H1 (cell line): Measurements from ENCODE around the gene RPS6KL1. TPM values are rescaled to one million over a fixed set of nuclear protein-coding genes. Genes with fewer than 3 reads are reported as not detected.

ENCODE experiments used
- CTCF ChIA-PET: fragments of 300-600 bp; sonication (Branson Sonifier 250); formaldehyde crosslinking; loops from one replicate; lab custom pipeline; 2021; ENCODE audit not compliant: partially characterized antibody; lab: Charles Lee
- POLR2A ChIA-PET: fragments of 300-600 bp; sonication (Branson Sonifier 250); formaldehyde crosslinking; loops from one replicate; lab custom pipeline; 2021; ENCODE audit warnings: inconsistent platforms; ENCODE audit not compliant: partially characterized antibody; lab: Charles Lee
- DNase-seq, 2 experiments: peaks; one replicate each; pipeline versions ENCODE4 v3.0.0 to v3.0.0-alpha.2; 2010 to 2022; ENCODE audit warnings: low spot score in 2 of 2, low read depth in 1 of 2, mixed read lengths in 1 of 2
- FAIRE-seq: peaks from 2 replicates; lab custom pipeline; 2011; peaks lifted over from hg19 to GRCh38; lab: Jason Lieb, UNC
- H2AFZ ChIP-seq: 2 replicates; pipeline ENCODE4 v1.8.1; 2012; ENCODE audit warnings: low read length, inconsistent platforms
- H2AK5ac ChIP-seq: 2 replicates; pipeline ENCODE4 v1.6.1; 2013; ENCODE audit warnings: low read depth, low read length
- H2BK120ac ChIP-seq: replicated peaks from 2 replicates; pipeline ENCODE3; 2013; ENCODE audit warnings: low read depth, low read length, inconsistent platforms
- H2BK12ac ChIP-seq: 2 replicates; pipeline ENCODE4 v1.6.1; 2013; ENCODE audit warnings: low read depth, low read length
- H2BK15ac ChIP-seq: 2 replicates; pipeline ENCODE4 v1.6.1; 2013; ENCODE audit warnings: low read length
- H2BK20ac ChIP-seq: 2 replicates; pipeline ENCODE4 v1.6.1; 2013; ENCODE audit warnings: low read length
- H2BK5ac ChIP-seq: 2 replicates; pipeline ENCODE4 v1.6.1; 2013; ENCODE audit warnings: low read depth, low read length
- H3K14ac ChIP-seq: 2 replicates; pipeline ENCODE4 v1.6.1; 2013; ENCODE audit warnings: inconsistent platforms; ENCODE audit not compliant: insufficient read length
- H3K18ac ChIP-seq: 2 replicates; pipeline ENCODE4 v1.6.1; 2013; ENCODE audit warnings: low read length; ENCODE audit errors: extremely low read depth
- H3K23ac ChIP-seq: 2 replicates; pipeline ENCODE4 v1.6.1; 2013; ENCODE audit warnings: inconsistent platforms; ENCODE audit not compliant: insufficient read length
- H3K23me2 ChIP-seq: 2 replicates; pipeline ENCODE4 v1.6.1; 2013; ENCODE audit warnings: low read depth, low read length
- H3K27ac ChIP-seq: 2 replicates; pipeline ENCODE4 v1.6.1; 2011; ENCODE audit warnings: low read depth, low read length, inconsistent platforms
- H3K27me3 ChIP-seq, 4 experiments: replicated peaks in 1 of 4; 1 replicate in 1 of 4; 2 replicates in 3 of 4; pipeline versions ENCODE4 v1.6.1 to v1.8.1; 2011 to 2013; ENCODE audit warnings: low read length in 3 of 4, mild to moderate bottlenecking in 3 of 4, inconsistent platforms in 2 of 4, mixed read lengths in 2 of 4, moderate library complexity in 1 of 4; ENCODE audit not compliant: control insufficient read depth in 3 of 4, insufficient read depth in 3 of 4; ENCODE audit errors: extremely low read depth in 1 of 4
- H3K36me3 ChIP-seq, 4 experiments: 2 replicates each; pipeline versions ENCODE4 v1.6.1 to v1.8.1; 2011 to 2013; ENCODE audit warnings: mild to moderate bottlenecking in 4 of 4, low read length in 3 of 4, moderate library complexity in 2 of 4, control low read depth in 1 of 4, inconsistent platforms in 1 of 4; ENCODE audit not compliant: insufficient read depth in 4 of 4, control insufficient read depth in 2 of 4
- H3K4ac ChIP-seq: replicated peaks from 2 replicates; pipeline ENCODE3; 2013; ENCODE audit warnings: low read length, low read depth, mixed read lengths, inconsistent platforms; ENCODE audit not compliant: insufficient read length
- H3K4me1 ChIP-seq, 4 experiments: replicated peaks in 1 of 4; 1 replicate in 1 of 4; 2 replicates in 3 of 4; pipeline versions ENCODE4 v1.6.1 to v1.8.1; 2011 to 2013; ENCODE audit warnings: low read length in 3 of 4, inconsistent platforms in 2 of 4, mixed read lengths in 1 of 4; ENCODE audit not compliant: insufficient read depth in 4 of 4, control insufficient read depth in 3 of 4
- H3K4me2 ChIP-seq, 2 experiments: 2 replicates each; pipeline versions ENCODE4 v1.6.1 to v1.8.1; 2011 to 2013; ENCODE audit warnings: low read depth in 2 of 2, low read length in 2 of 2, control low read depth in 1 of 2, inconsistent platforms in 1 of 2, mild to moderate bottlenecking in 1 of 2; ENCODE audit not compliant: insufficient read depth in 1 of 2
- H3K4me3 ChIP-seq, 4 experiments: fragments of 200-600, 300-600 bp in 1 of 4; sonication (generic), shearing (Covaris generic), sonication (Bioruptor Twin) in 1 of 4; 2 replicates each; pipeline versions ENCODE4 v1.5.1 to v1.8.1; 2011 to 2016; ENCODE audit warnings: low read length in 4 of 4, low read depth in 3 of 4, control low read depth in 2 of 4, inconsistent platforms in 2 of 4, mild to moderate bottlenecking in 2 of 4, mixed read lengths in 1 of 4, moderate library complexity in 1 of 4; ENCODE audit not compliant: insufficient read depth in 2 of 4; ENCODE audit errors: extremely low read depth in 1 of 4
- H3K56ac ChIP-seq: replicated peaks from 2 replicates; pipeline ENCODE3; 2013; ENCODE audit warnings: low read depth, mild to moderate bottlenecking, mixed read lengths, low read length, inconsistent platforms; ENCODE audit not compliant: insufficient read length
- H3K79me1 ChIP-seq: 2 replicates; pipeline ENCODE4 v1.6.1; 2013; ENCODE audit warnings: low read depth, low read length, control low read depth
- H3K79me2 ChIP-seq, 2 experiments: 2 replicates each; pipeline versions ENCODE4 v1.6.1 to v1.8.1; 2012 to 2013; ENCODE audit warnings: low read length in 2 of 2, mild to moderate bottlenecking in 2 of 2, inconsistent platforms in 1 of 2; ENCODE audit not compliant: insufficient read depth in 2 of 2, control insufficient read depth in 1 of 2
- H3K9ac ChIP-seq, 4 experiments: replicated peaks in 1 of 4; 1 replicate in 1 of 4; 2 replicates in 3 of 4; pipeline versions ENCODE4 v1.6.1 to v1.8.1; 2011 to 2013; ENCODE audit warnings: low read depth in 3 of 4, low read length in 3 of 4, control low read depth in 2 of 4, mild to moderate bottlenecking in 2 of 4, moderate library complexity in 2 of 4, inconsistent platforms in 1 of 4; ENCODE audit errors: extremely low read depth in 1 of 4
- H3K9me3 ChIP-seq, 2 experiments: 2 replicates each; pipeline versions ENCODE4 v1.6.1 to v1.8.1; 2012 to 2013; ENCODE audit warnings: mild to moderate bottlenecking in 2 of 2, moderate library complexity in 2 of 2, control low read depth in 1 of 2, inconsistent platforms in 1 of 2, low read depth in 1 of 2, low read length in 1 of 2, mixed read lengths in 1 of 2; ENCODE audit not compliant: insufficient read depth in 2 of 2
- H4K20me1 ChIP-seq, 2 experiments: replicated peaks in 1 of 2; 2 replicates each; pipeline versions ENCODE3 to v1.8.1; 2011 to 2013; ENCODE audit warnings: inconsistent platforms in 2 of 2, low read length in 2 of 2, mild to moderate bottlenecking in 1 of 2; ENCODE audit not compliant: insufficient read depth in 2 of 2, control insufficient read depth in 1 of 2
- H4K5ac ChIP-seq: 2 replicates; pipeline ENCODE4 v1.6.1; 2013; ENCODE audit warnings: low read length, low read depth, mixed read lengths, inconsistent platforms; ENCODE audit not compliant: insufficient read length
- H4K8ac ChIP-seq: 2 replicates; pipeline ENCODE4 v1.8.0; 2013; ENCODE audit warnings: mild to moderate bottlenecking, moderate library complexity, low read length, inconsistent platforms; ENCODE audit not compliant: insufficient read depth; ENCODE audit errors: extremely low read depth
- H4K91ac ChIP-seq: replicated peaks from 2 replicates; pipeline ENCODE3; 2013; ENCODE audit warnings: low read length, mixed read lengths, inconsistent platforms; ENCODE audit not compliant: insufficient read length
- ATF2 ChIP-seq: IDR thresholded peaks from 2 replicates; pipeline ENCODE4 v1.6.1; 2012; ENCODE audit warnings: low read length, inconsistent platforms
- CHD1 ChIP-seq: IDR thresholded peaks from 2 replicates; pipeline ENCODE4 v1.6.1; 2012; ENCODE audit warnings: low read depth, low read length, improper control_type of control experiment
- CREB1 ChIP-seq: IDR thresholded peaks from 2 replicates; pipeline ENCODE4 v1.6.1; 2012; ENCODE audit warnings: inconsistent platforms
- KDM4A ChIP-seq: IDR thresholded peaks from one replicate; pipeline ENCODE4 v1.7.1; 2012; ENCODE audit warnings: low read depth, mild to moderate bottlenecking, moderate library complexity, low read length, inconsistent platforms; ENCODE audit not compliant: severe bottlenecking
- NRF1 ChIP-seq: IDR thresholded peaks from 2 replicates; pipeline ENCODE4 v1.6.1; 2011; ENCODE audit warnings: mild to moderate bottlenecking, low read depth, low read length, improper control_type of control experiment
- RNF2 ChIP-seq: fragments of 200-900, 300-1000 bp; sonication (generic); IDR thresholded peaks from 2 replicates; pipeline ENCODE4 v1.7.1; 2016; ENCODE audit warnings: borderline replicate concordance, low read depth, mild to moderate bottlenecking, antibody characterized with exemption, low read length; ENCODE audit not compliant: poor library complexity, severe bottlenecking; ENCODE audit errors: missing control alignments
- SIX5 ChIP-seq: IDR thresholded peaks from 2 replicates; pipeline ENCODE4 v1.6.1; 2011; ENCODE audit warnings: mild to moderate bottlenecking, low read depth, low read length
- SP2 ChIP-seq: IDR thresholded peaks from 2 replicates; pipeline ENCODE4 v1.6.1; 2012; ENCODE audit warnings: mild to moderate bottlenecking, low read length, inconsistent platforms
- TEAD4 ChIP-seq: IDR thresholded peaks from 2 replicates; pipeline ENCODE4 v1.6.1; 2012; ENCODE audit warnings: low read depth, low read length, inconsistent platforms, mixed read lengths
- ZNF274 ChIP-seq: IDR thresholded peaks from 2 replicates; pipeline ENCODE4 v1.7.0; 2012; ENCODE audit warnings: low read length, borderline replicate concordance; ENCODE audit errors: extremely low read depth
- WGBS, 2 experiments: shearing (Covaris generic) in 1 of 2; methylation state at CpG; one replicate each; pipeline versions ENCODE4 v1.1.6 to v1.1.7; 2013 to 2015; ENCODE audit warnings: low lambda C conversion rate in 2 of 2, mixed read lengths in 2 of 2, inconsistent platforms in 1 of 2, low coverage in 1 of 2, missing lambda C conversion rate in 1 of 2; ENCODE audit not compliant: insufficient replicate concordance in 2 of 2, insufficient coverage in 1 of 2, insufficient read length in 1 of 2; ENCODE audit errors: extremely low coverage in 1 of 2, missing lambda C conversion rate in 1 of 2; 5-methylcytosine and 5-hydroxymethylcytosine counted together
- polyA plus RNA-seq, 7 experiments: library from polyadenylated mRNA; depleted of rRNA in 3 of 7; stranded (reverse) in 5 of 7; unstranded in 2 of 7; fragments of >200 nt in 5 of 7; fragments of 200-250 nt in 2 of 7; gene quantifications; 1 replicate in 5 of 7; 2 replicates in 1 of 7; 4 replicates in 1 of 7; pipeline versions ENCODE4 v1.2.1 to v1.2.3, GENCODE V29; 2011 to 2013; ENCODE audit warnings: missing spikeins in 2 of 7, mixed read lengths in 2 of 7
- total RNA-seq: library from RNA; stranded (reverse); fragmentation: NEBNext Ultra II Directional; extraction: Animal tissue kit (Norgen Biotek cat#: 25700); gene quantifications from 2 replicates; pipeline ENCODE4 v1.2.1, GENCODE V29; 2021
- TF ChIP-seq, protein P1 (sequence below): IDR thresholded peaks from 2 replicates; pipeline ENCODE4 v1.6.1; 2011; ENCODE audit warnings: low read depth, mild to moderate bottlenecking, low read length; ENCODE audit not compliant: insufficient read depth

Gene RPS6KL1
- total and polyA plus RNA-seq, 2 of the 8 experiments (the other 6 are each of a cell fraction or from before 2014, with no cell fraction given), result 9.8 to 13.8 TPM

DNA sequence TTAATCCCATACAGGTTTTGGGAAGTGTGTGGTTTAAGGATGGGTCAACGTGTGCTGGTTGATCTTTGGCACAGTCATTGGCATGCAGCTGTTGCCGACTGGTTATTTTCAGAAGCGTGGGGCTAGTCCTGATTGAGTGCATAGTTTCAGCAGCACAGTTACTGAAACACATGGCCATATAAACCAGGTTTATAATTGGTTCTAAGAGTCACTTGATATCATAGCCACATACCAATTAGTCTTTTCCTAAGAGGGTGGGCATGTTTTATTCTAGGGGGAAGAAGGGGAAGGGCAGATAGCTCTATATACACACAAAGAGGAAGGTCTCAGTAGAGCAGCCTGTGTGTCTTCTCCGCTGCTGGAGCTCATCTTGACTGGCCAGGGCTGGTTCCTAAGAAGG, 11.0 kb upstream of the RPS6KL1 start:
- Histone ChIP-seq H3K4me2 (no peak overlapping the region), H4K8ac (no peak overlapping the region; the same call in 1 of the 2 replicates), H2BK20ac (no peak overlapping the region; the same call in 1 of the 2 replicates), H3K27me3 (no peaks in the 10 kb centered on the region), H3K23ac (no peak overlapping the region), H2BK5ac (no peak overlapping the region), H2BK12ac (no peak overlapping the region), H3K79me2 (no peaks in the 10 kb centered on the region), H3K36me3 (no peaks in the 10 kb centered on the region), H3K4me3 (no peak overlapping the region), H3K4me1 (peaks cover 0 to 5% (median 0%) of the 10 kb centered on the region in 4 experiments; a peak in 1 of 7 replicates), H3K18ac (no peak overlapping the region), H3K4ac (no peak overlapping the region), H3K79me1 (no peaks in the 10 kb centered on the region), H3K14ac (no peak overlapping the region), H2AK5ac (no peak overlapping the region), H4K5ac (no peak overlapping the region), H3K27ac (no peak overlapping the region), H2AFZ (no peak overlapping the region), H4K20me1 (no peaks in the 10 kb centered on the region), H4K91ac (no peak overlapping the region), H3K56ac (no peak overlapping the region), H2BK15ac (no peak overlapping the region), H3K9me3 (no peaks in the 10 kb centered on the region), H3K9ac (no peak overlapping the region), H3K23me2 (no peaks in the 10 kb centered on the region), H2BK120ac (no peak overlapping the region)
- CTCF ChIA-PET, result interaction anchor here (1.1 to 7.1 kb wide), 6 partner anchors 11 to 154 kb away, joined by 4 to 62 read pairs (median 6); partner anchors contain the start of gene RPS6KL1
- DNase-seq (no peak), FAIRE-seq (no peak)
- WGBS, 2 experiments, result 90% methylated on average over 4 of the region's 4 CpGs; no CpG with 5 or more reads in 1 of the 2 experiments
- POLR2A ChIA-PET, result interaction anchor here (0.8 to 1.5 kb wide), 3 partner anchors 11 to 137 kb away, joined by 3 to 12 read pairs (median 3); partner anchors contain the start of gene RPS6KL1
- TF ChIP-seq SIX5 (no peak), ATF2 (no peak), TEAD4 (no peak), ZNF274 (no peak), CHD1 (no peak), RNF2 (no peak), NRF1 (no peak), SP2 (no peak), KDM4A (no peak), CREB1 (no peak)
- TF ChIP-seq, protein P1, sequence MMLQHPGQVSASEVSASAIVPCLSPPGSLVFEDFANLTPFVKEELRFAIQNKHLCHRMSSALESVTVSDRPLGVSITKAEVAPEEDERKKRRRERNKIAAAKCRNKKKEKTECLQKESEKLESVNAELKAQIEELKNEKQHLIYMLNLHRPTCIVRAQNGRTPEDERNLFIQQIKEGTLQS, result no peak
